ENCODE data around the gene PDE7B.
"Not testable (repeated sequence)": the region's sequence is repeated elsewhere in the genome, so short reads cannot be mapped to it uniquely, and the experiment has no call there.

The PDE7B gene

DNA sequence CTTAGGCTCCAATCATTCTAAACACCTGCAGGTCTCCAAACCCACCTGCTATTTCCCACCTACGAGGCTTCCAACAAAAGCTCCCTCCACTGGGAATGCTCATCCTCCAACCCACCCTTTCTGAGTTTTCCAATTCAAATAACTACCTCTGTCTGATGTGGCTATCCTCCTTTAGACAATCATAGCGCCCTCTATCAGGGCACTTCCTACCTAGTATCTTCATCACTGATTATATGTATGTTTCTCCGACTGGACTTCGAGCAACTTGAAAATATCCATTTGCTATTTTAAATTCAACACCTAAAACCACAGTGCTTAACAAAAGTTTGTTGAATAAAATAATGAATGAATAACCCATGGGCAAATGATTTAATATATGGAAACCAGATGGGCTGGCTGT is 357.3 kb downstream of the PDE7B start:
- FAIRE-seq = no peak
- TF ChIP-seq POLR2A (IDR thresholded peaks at IDR 0.05; ENCODE audit: low read depth, low read length) (no peak), TAF1 (IDR thresholded peaks at IDR 0.05; ENCODE audit: low read depth, low read length) (no peak), SPI1 (IDR thresholded peaks at IDR 0.05; ENCODE audit: low read depth, low read length) (no peak), PAX5 (IDR thresholded peaks at IDR 0.05; ENCODE audit: insufficient read depth, low read length, severe bottlenecking) (no peak), POLR2AphosphoS5 (IDR thresholded peaks at IDR 0.05; ENCODE audit: low read depth, low read length) (no peak), POU2F2 (IDR thresholded peaks at IDR 0.05; ENCODE audit: low read depth, low read length) (no peak)
- no peak for DNase-seq (ENCODE audit: insufficient read length, low spot score)

DNA sequence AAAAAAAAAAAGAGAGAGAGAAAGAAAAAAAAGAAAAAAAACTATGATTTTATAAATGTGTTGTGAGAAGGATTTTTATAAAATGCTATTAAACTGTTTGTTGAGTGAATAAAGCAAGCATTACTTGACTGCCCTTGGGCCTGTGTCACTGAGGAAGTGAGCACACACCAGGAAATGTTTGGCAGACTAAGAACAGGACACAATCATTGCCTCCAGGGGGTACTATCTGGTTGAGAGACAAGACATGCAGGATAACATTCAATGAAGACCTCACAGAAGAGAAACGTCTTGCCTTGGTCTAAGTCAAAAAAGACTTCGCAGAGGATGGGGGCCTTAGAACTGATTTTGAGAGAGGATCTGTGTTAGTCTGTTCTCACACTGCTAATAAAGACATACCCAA is 358.0 kb downstream of the PDE7B start:
- no peak for TF ChIP-seq POU2F2 (IDR thresholded peaks at IDR 0.05; ENCODE audit: low read depth, low read length)
- TF ChIP-seq PAX5 (IDR thresholded peaks at IDR 0.05; ENCODE audit: insufficient read depth, low read length, severe bottlenecking) = no peak
- no peak for TF ChIP-seq SPI1 (IDR thresholded peaks at IDR 0.05; ENCODE audit: low read depth, low read length)
- TF ChIP-seq TAF1 (IDR thresholded peaks at IDR 0.05; ENCODE audit: low read depth, low read length) = no peak
- FAIRE-seq (no peak), DNase-seq (ENCODE audit: insufficient read length, low spot score) (no peak)

DNA sequence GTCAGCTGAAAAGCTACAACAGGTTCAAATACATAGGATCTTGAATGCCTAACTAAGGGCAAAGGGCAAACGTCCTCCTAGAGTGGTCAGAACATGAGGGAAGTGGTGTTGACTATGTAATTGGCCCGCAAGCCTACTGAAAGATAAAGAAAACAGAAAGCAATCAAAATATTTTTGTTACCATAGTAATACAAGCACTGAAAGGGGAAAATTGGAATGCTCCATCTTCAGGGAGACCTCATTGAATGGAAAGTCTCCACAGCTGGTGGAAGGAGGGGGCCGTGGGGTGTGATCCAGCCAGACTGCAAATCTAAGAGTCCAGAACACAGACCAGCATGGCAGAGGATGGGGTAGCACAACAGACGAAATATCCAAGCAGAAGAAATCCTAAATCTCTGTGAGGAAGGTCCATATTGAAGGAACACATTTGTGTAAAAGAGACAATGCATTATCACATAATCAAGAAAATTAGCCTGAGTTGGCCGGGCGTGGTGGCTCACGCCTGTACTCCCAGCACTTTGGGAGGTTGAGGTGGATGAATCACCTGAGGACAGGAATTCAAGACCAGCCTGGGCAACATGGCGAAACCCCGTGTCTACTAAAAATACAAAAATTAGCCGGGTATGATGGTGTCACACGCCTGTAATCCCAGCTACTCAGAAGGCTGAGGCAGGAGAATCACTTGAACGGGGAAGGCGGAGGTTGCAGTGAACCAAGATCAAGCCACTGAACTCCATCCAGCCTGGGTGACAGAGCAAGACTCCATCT is 359.1 kb downstream of the PDE7B start:
- TF ChIP-seq POLR2A (IDR thresholded peaks at IDR 0.05; ENCODE audit: low read depth, low read length) (no peak), SPI1 (IDR thresholded peaks at IDR 0.05; ENCODE audit: low read depth, low read length) (no peak), POLR2AphosphoS5 (IDR thresholded peaks at IDR 0.05; ENCODE audit: low read depth, low read length) (no peak), PAX5 (IDR thresholded peaks at IDR 0.05; ENCODE audit: insufficient read depth, low read length, severe bottlenecking) (no peak), POU2F2 (IDR thresholded peaks at IDR 0.05; ENCODE audit: low read depth, low read length) (no peak), TAF1 (IDR thresholded peaks at IDR 0.05; ENCODE audit: low read depth, low read length) (no peak)
- FAIRE-seq (no peak), DNase-seq (ENCODE audit: insufficient read length, low spot score) (no peak)

DNA sequence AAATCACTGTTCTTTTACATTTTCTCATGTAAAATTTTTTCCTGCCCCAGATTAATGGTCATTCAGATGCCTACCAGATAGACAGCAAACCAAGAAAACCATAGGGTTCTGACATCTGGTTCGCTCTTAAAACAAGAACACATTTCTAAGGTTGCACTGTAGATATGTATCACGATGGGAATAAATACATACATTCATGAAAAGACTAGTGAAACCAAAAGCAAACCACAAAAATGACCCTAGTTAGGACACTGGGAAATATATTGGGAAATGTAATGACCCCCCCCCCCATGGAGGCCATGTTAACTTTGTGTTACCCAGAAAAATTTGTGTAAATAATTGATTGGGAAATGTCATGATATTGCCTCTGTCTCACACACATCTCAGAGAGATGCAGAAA is 361.1 kb downstream of the PDE7B start:
- DNase-seq (ENCODE audit: insufficient read length, low spot score) (no peak), FAIRE-seq (no peak)
- no peak for TF ChIP-seq PAX5 (IDR thresholded peaks at IDR 0.05; ENCODE audit: insufficient read depth, low read length, severe bottlenecking)
- TF ChIP-seq TAF1 (IDR thresholded peaks at IDR 0.05; ENCODE audit: low read depth, low read length) = no peak
- TF ChIP-seq POLR2AphosphoS5 (IDR thresholded peaks at IDR 0.05; ENCODE audit: low read depth, low read length) = no peak
- TF ChIP-seq SPI1 (IDR thresholded peaks at IDR 0.05; ENCODE audit: low read depth, low read length) = no peak
- TF ChIP-seq POLR2A (IDR thresholded peaks at IDR 0.05; ENCODE audit: low read depth, low read length) = no peak

DNA sequence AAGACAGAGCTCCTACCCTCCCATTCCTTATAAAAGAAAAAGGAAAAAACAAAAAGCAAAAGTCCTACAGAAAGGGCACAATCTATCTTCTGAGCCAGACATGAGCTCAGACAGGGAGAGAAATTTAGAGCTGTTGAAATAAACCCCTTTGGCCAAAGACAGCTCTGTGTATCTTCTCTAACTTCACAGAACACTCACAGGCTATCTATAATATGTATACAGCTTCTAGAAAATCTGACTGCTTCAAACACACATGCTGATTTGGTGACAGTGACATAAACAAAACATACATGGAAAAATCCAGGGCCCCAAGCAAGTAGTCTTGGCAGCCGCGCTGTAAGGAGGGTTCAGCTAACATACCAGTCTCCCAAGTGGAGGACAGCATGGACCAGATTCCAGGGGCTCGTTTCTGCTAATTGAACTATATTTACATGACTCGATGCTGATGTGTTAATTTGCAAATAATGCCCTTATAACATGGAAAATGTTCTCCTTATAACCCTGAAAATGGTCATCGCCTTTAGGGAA is 361.6 kb downstream of the PDE7B start:
- TF ChIP-seq TAF1 (IDR thresholded peaks at IDR 0.05; ENCODE audit: low read depth, low read length) (no peak), POLR2A (IDR thresholded peaks at IDR 0.05; ENCODE audit: low read depth, low read length) (no peak), SPI1 (IDR thresholded peaks at IDR 0.05; ENCODE audit: low read depth, low read length) (no peak), POU2F2 (IDR thresholded peaks at IDR 0.05; ENCODE audit: low read depth, low read length) (no peak), PAX5 (IDR thresholded peaks at IDR 0.05; ENCODE audit: insufficient read depth, low read length, severe bottlenecking) (no peak)
- DNase-seq (ENCODE audit: insufficient read length, low spot score) (no peak), FAIRE-seq (no peak)

DNA sequence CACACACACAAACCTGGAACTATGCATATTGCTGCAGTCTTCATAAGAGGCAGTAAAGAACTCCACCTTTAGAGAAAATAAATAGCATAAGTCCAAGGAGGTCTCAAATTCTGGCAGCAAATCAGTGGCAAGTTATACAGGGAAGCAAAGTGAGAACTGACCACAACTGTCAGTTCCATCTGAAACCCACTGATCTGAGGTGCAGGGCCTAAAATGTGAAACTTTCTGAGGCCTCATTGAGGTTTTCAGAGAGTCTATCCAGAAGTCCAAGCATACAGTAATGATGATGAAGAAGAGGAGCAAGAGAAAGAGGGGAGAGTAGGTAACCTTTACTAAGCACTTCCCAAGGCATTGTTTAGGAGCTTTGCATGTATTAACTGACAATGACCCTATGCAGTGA is 362.4 kb downstream of the PDE7B start:
- no peak for TF ChIP-seq PAX5 (IDR thresholded peaks at IDR 0.05; ENCODE audit: insufficient read depth, low read length, severe bottlenecking)
- no peak for TF ChIP-seq SPI1 (IDR thresholded peaks at IDR 0.05; ENCODE audit: low read depth, low read length)
- TF ChIP-seq POLR2AphosphoS5 (IDR thresholded peaks at IDR 0.05; ENCODE audit: low read depth, low read length) = no peak
- TF ChIP-seq TAF1 (IDR thresholded peaks at IDR 0.05; ENCODE audit: low read depth, low read length) = no peak
- TF ChIP-seq POLR2A (IDR thresholded peaks at IDR 0.05; ENCODE audit: low read depth, low read length) = no peak
- no peak for TF ChIP-seq POU2F2 (IDR thresholded peaks at IDR 0.05; ENCODE audit: low read depth, low read length)
- FAIRE-seq = no peak
- DNase-seq (ENCODE audit: insufficient read length, low spot score) = no peak

DNA sequence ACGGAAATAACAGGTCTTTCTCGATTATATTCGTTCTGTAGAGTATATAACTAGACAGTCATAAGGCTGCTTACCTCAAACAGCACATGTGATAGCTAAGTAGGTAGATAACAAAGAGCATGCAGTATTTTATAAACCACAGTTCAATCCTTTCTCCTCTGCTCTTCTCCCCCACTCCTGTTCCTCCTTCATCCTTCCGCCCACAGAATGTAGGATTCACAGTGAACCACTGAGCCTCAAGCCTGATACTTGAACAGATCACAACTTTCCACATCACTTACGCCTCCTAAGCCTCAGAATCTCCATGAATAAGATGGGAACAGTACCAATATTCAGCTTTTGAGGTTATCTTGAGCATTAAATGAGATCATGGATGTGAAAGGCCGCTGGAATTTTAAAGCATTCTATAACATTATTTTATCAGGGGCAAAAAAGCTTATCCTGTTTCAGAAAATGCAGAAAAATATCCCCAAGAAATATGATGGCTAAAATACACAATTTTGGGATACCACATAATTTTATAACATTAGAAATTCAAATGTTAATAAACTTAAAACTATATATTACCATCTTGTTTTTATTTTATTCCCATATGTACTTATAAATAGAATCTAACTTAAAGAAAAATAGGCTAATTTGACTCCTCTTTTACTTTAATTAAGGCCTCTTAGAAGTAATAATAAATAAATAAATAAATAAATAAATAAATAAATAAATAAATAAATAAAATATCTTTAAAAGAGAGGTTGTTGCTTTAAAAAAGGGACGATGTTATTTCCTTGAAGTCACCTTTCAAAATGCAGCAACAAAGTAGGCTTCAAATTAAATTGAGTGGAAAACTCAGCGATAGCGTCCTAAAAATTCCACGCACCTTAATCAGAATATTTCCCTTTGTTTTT is 365.3 kb downstream of the PDE7B start:
- DNase-seq (ENCODE audit: insufficient read length, low spot score) (no peak), FAIRE-seq (no peak)
- no peak for TF ChIP-seq POU2F2 (IDR thresholded peaks at IDR 0.05; ENCODE audit: low read depth, low read length)
- TF ChIP-seq PAX5 (IDR thresholded peaks at IDR 0.05; ENCODE audit: insufficient read depth, low read length, severe bottlenecking) = no peak
- TF ChIP-seq SPI1 (IDR thresholded peaks at IDR 0.05; ENCODE audit: low read depth, low read length) = no peak
- TF ChIP-seq POLR2A (IDR thresholded peaks at IDR 0.05; ENCODE audit: low read depth, low read length) = no peak
- TF ChIP-seq TAF1 (IDR thresholded peaks at IDR 0.05; ENCODE audit: low read depth, low read length) = no peak
- TF ChIP-seq POLR2AphosphoS5 (IDR thresholded peaks at IDR 0.05; ENCODE audit: low read depth, low read length) = no peak

DNA sequence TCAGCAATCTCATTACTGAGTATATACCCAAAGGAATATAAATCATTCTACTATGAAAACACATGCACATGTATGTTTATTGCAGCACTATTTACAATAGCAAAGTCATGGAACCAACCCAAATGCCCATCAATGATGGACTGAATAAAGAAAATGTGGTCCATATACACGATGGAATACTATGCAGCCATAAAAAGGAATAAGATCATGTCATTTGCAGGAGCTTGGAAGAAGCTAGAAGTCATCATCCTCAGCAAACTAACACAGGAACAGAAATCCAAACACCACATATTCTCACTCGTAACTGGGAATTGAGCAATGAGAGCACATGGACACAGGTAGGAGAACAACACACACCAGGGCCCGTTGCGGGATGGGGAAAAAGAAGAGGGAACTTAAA is 373.5 kb downstream of the PDE7B start:
- DNase-seq (ENCODE audit: insufficient read length, low spot score); FAIRE-seq: not testable (repeated sequence)

DNA sequence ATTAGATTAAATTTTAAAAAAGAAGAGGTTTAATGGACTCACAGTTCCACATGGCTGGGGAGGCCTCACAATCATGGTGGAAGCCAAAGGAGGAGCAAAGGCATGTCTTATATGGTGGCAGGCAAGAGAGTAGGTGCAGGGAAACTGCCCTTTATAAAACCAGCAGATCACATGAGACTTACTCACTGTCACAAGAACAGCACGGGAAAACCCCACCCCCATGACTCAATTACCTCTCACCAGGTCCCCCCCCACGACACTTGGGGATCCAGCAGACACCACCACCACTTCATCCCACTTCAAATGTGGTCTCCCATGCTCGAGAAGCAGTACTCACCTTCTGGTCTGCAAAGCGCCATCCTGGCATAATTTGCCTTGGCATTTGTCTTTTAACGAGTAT is 374.0 kb downstream of the PDE7B start:
- no peak for TF ChIP-seq POU2F2 (IDR thresholded peaks at IDR 0.05; ENCODE audit: low read depth, low read length)
- DNase-seq (ENCODE audit: insufficient read length, low spot score) = no peak
- no peak for FAIRE-seq
